HepG2 (cell line): ENCODE measurements around the gene C1orf115. TPM values are rescaled to one million over a fixed set of nuclear protein-coding genes. Genes with fewer than 3 reads are reported as not detected.

ENCODE experiments used
- ATAC-seq: fragments of 200-7000 bp; cut with Tn5 transposase; 3 replicates; pipeline ENCODE4 v1.9.1; 2020; ENCODE audit warnings: mild to moderate bottlenecking, moderate library complexity
- BruUV-seq: library from RNA; stranded (reverse); fragments of 400-500 nt; replicated peaks from 2 replicates; lab custom pipeline; 2021; lab: Mats Ljungman, UMichigan
- CTCF ChIA-PET: fragments of 300-600 bp; formaldehyde crosslinking; extraction: SDS; loops from one replicate; lab custom pipeline; 2021; ENCODE audit warnings: low total read pairs, inconsistent platforms, low intra/inter-chr PET ratio; lab: Yijun Ruan, JAX
- POLR2A ChIA-PET: fragments of 350-600 bp; sonication (Branson Sonifier 250); formaldehyde crosslinking; loops from one replicate; lab custom pipeline; 2020; ENCODE audit warnings: antibody characterized with exemption, inconsistent platforms; lab: Yijun Ruan, JAX
- DNase-seq: peaks from one replicate; pipeline ENCODE4 v3.0.0-alpha.2; 2015; ENCODE audit warnings: low spot score
- FAIRE-seq: peaks from 3 replicates; lab custom pipeline; 2011; peaks lifted over from hg19 to GRCh38; lab: Jason Lieb, UNC
- H2AFZ ChIP-seq: one replicate; pipeline ENCODE4 v1.6.1; 2011; ENCODE audit warnings: low read length, inconsistent platforms
- H3K27ac ChIP-seq: fragments of 300-600 bp; 3 replicates; pipeline ENCODE4 v1.8.0; 2011; ENCODE audit warnings: mixed run types, mild to moderate bottlenecking, mixed read lengths, low read length, inconsistent platforms; ENCODE audit not compliant: insufficient read depth; ENCODE audit errors: extremely low read length
- H3K27me3 ChIP-seq, 2 experiments: fragments of 200-600 bp in 1 of 2; 2 replicates in 1 of 2; 3 replicates in 1 of 2; pipeline versions ENCODE4 v1.6.0 to v1.8.0; 2011; ENCODE audit warnings: low read length in 2 of 2, mild to moderate bottlenecking in 2 of 2, moderate library complexity in 2 of 2, inconsistent platforms in 1 of 2; ENCODE audit not compliant: insufficient read depth in 2 of 2, control insufficient read depth in 1 of 2
- H3K36me3 ChIP-seq, 2 experiments: fragments of 200-600 bp in 1 of 2; replicated peaks in 1 of 2; 2 replicates in 1 of 2; 3 replicates in 1 of 2; pipeline versions ENCODE4 v1.5.1 to v1.8.0; 2011; ENCODE audit warnings: low read length in 2 of 2, inconsistent platforms in 1 of 2; ENCODE audit not compliant: insufficient read depth in 2 of 2, control insufficient read depth in 1 of 2
- H3K4me1 ChIP-seq: 2 replicates; pipeline ENCODE4 v1.5.1; 2012; ENCODE audit warnings: low read length, inconsistent platforms; ENCODE audit not compliant: insufficient read depth
- H3K4me2 ChIP-seq: 2 replicates; pipeline ENCODE4 v1.6.0; 2011; ENCODE audit warnings: low read depth, low read length, inconsistent platforms
- H3K4me3 ChIP-seq, 3 experiments: fragments of 200-600 bp in 1 of 3; sonication (generic), shearing (Covaris generic) in 1 of 3; replicated peaks in 1 of 3; 2 replicates each; pipeline ENCODE4 v1.5.1; 2011 to 2016; ENCODE audit warnings: low read length in 3 of 3, inconsistent platforms in 2 of 3, low read depth in 2 of 3, mild to moderate bottlenecking in 2 of 3, control low read depth in 1 of 3, mixed read lengths in 1 of 3; ENCODE audit not compliant: insufficient read depth in 1 of 3
- H3K79me2 ChIP-seq: one replicate; pipeline ENCODE4 v1.6.1; 2011; ENCODE audit warnings: low read length, inconsistent platforms; ENCODE audit not compliant: insufficient read depth
- H3K9ac ChIP-seq: 2 replicates; pipeline ENCODE4 v1.6.0; 2011; ENCODE audit warnings: mild to moderate bottlenecking, low read depth, low read length, inconsistent platforms; ENCODE audit not compliant: insufficient read depth
- H3K9me3 ChIP-seq: 2 replicates; pipeline ENCODE4 v1.5.1; 2012; ENCODE audit warnings: mild to moderate bottlenecking, low read length
- H4K20me1 ChIP-seq: 2 replicates; pipeline ENCODE4 v1.6.0; 2011; ENCODE audit warnings: inconsistent platforms, mild to moderate bottlenecking, low read length, moderate library complexity; ENCODE audit not compliant: insufficient read depth
- ZBTB46 ChIP-seq: sonication (generic); formaldehyde crosslinking; IDR thresholded peaks from 2 replicates; pipeline ENCODE4 v1.4.0; 2020; ENCODE audit warnings: mild to moderate bottlenecking, missing genetic modification reagents, borderline replicate concordance
- WGBS: methylation state at CpG from one replicate; pipeline ENCODE4 v1.1.6; 2017; ENCODE audit warnings: low lambda C conversion rate; 5-methylcytosine and 5-hydroxymethylcytosine counted together
- in situ Hi-C: cut with HindIII; loops from 2 replicates; pipeline ENCODE4 v1.10.0; 2017; ENCODE audit warnings: low pct_unique_long_range_greater_than_20kb; ENCODE audit not compliant: extremely low pct_ligation_motif_present
- intact Hi-C: fragments of 100-400 bp; cut with micrococcal nuclease; formaldehyde crosslinking; loops from one replicate; pipeline ENCODE4 v1.10.0; 2022; ENCODE audit not compliant: unreplicated experiment
- polyA plus RNA-seq, 8 experiments: library from polyadenylated mRNA; depleted of rRNA in 3 of 8; stranded (reverse) in 7 of 8; unstranded in 1 of 8; fragments of >200 nt; fragmentation: Illumina TruSeq in 4 of 8; extraction: Trizol in 4 of 8; gene quantifications; 2 replicates each; pipeline versions ENCODE4 v1.2.1 to v1.2.3, GENCODE V29; 2011 to 2016; ENCODE audit warnings: low read depth in 4 of 8, missing spikeins in 1 of 8, mixed read lengths in 1 of 8; ENCODE audit not compliant: insufficient read depth in 1 of 8
- total RNA-seq, 5 experiments: library from RNA; depleted of rRNA; stranded (reverse); fragments of >200 nt; fragmentation: Illumina TruSeq; extraction: Trizol; gene quantifications; 2 replicates each; pipeline ENCODE4 v1.2.3, GENCODE V29; 2016; ENCODE audit warnings: low read depth in 1 of 5
- TF ChIP-seq, protein P1 (sequence below): sonication (generic); formaldehyde crosslinking; IDR thresholded peaks from 2 replicates; pipeline ENCODE4 v1.5.0; 2020; ENCODE audit warnings: mild to moderate bottlenecking, missing genetic modification reagents

Gene C1orf115
- total and polyA plus RNA-seq, 2 of the 13 experiments (the other 11 are each of a cell fraction or from before 2014, with no cell fraction given): 25.2 to 85.9 TPM

GRCh38 chr1:220706480-220706879 lies 16.3 kb downstream of the C1orf115 start:
- ATAC-seq: peak; percentile 66
- in situ Hi-C loops: no loop called here

More at GRCh38 chr1:220706480-220706879, 16.3 kb downstream of the C1orf115 start:
- Histone ChIP-seq H3K4me1 (peaks cover 81% of the 10 kb centered on the region), H3K27me3 (no peaks in the 10 kb centered on the region), H2AFZ (peak overlapping the region; percentile 42), H3K9ac (no peak overlapping the region), H3K36me3 (no peaks in the 10 kb centered on the region), H3K27ac (no peak overlapping the region), H3K9me3 (no peaks in the 10 kb centered on the region), H3K4me2 (peak overlapping the region; percentile 49; the same call in 1 of the 2 replicates), H3K4me3 (0 out of 6 replicates have a peak overlapping the region, but pooled peaks of 1 of the 3 experiments have one; percentile 12), H4K20me1 (no peaks in the 10 kb centered on the region), H3K79me2 (no peaks in the 10 kb centered on the region)
- DNase-seq (no peak), FAIRE-seq (no peak)
- TF ChIP-seq ZBTB46 (CRISPR knock-in tag): no peak
- TF ChIP-seq, protein P1, sequence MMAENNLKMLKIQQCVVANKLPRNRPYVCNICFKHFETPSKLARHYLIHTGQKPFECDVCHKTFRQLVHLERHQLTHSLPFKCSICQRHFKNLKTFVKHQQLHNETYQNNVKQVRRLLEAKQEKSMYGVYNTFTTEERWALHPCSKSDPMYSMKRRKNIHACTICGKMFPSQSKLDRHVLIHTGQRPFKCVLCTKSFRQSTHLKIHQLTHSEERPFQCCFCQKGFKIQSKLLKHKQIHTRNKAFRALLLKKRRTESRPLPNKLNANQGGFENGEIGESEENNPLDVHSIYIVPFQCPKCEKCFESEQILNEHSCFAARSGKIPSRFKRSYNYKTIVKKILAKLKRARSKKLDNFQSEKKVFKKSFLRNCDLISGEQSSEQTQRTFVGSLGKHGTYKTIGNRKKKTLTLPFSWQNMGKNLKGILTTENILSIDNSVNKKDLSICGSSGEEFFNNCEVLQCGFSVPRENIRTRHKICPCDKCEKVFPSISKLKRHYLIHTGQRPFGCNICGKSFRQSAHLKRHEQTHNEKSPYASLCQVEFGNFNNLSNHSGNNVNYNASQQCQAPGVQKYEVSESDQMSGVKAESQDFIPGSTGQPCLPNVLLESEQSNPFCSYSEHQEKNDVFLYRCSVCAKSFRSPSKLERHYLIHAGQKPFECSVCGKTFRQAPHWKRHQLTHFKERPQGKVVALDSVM (CRISPR knock-in tag): peak; percentile 90
- ChIA-PET POLR2A (no interaction called here), CTCF (no interaction called here)
- BruUV-seq: no TSS peak
- intact Hi-C loops: no loop called here
- 35% methylated on average over 9 of the region's 9 CpGs for WGBS
